Pons (tissue), 1 donor: ENCODE data around the gene PTPRM.
A peak's percentile ranks its signal among the peaks of the same experiment; 100 is the strongest.

Experiments used
- DNase-seq: peaks from one replicate; pipeline ENCODE4 v3.0.0-alpha.2; 2016; ENCODE audit warnings: low spot score

Gene PTPRM

DNA sequence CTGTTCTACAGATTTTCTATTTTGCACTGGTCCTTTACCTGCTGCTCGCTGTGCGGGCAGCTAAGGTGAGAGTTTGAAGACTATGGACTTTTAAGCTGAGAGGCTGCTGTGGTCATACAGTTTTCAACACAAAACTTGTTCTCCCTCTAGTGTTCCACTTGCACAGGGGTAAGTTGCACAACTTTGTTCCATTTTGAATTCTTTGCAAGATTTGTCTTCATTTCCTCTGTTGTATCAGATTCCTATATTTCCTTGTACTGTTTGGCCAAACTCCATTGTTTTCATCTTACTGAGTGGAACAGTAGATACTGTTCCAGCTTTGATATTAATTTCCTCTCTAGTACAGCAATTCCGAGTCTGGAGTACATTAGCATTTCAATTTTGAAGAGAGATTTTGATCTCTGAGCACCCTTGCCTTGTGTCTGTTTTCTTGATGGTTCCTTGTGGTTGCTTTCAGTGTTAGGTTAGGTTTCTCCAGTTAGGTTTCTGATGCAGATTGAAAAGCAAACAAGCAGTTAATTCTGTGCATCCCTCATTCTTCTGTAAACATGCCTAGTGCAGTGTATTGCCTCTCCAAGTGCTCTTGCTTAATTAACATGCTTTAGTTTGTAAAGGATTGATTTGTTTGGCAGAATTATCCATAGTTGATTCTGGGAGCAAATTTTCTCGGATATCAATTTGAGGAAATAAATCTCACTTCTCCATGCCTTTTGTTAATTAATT, 188.8 kb downstream of the PTPRM start:
- DNase-seq = no peak

DNA sequence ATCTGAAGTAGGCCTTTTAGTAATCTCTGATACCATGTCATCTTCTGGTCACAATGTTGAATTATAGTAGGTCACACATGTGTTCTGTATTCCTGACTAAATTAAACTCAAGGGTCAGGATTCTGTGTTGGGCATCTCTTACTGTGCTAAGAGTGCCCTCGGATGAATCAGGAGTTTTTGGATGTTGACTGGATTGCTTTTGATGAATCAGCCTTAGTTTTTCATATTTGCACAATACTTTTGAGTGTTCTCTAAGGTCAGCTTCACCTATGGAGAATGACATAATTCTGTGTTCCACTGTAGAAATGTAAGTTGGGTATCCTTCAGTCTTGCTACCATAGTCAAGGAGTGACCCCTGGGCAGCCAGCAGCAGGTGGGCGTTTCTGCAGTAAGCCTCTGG, 190.1 kb downstream of the PTPRM start:
- no peak for DNase-seq

DNA sequence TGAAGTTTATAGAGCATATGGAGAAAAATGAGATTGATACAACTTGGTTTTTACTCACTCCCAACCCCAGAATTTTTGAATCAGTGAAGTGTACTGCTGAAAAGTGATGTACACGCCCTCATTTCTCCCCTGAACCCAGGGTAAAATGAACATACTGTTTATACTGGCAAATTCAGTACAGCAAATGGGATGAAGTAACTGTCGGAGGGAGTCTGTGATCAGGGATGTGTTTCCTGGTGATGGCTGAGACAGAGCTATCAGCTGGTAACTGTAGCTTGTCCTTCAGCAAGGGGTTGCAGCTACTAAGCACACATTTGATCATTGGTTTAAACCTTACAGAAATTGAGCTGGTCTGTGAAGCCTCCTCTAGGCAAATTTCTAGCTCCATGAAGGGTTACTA, 191.6 kb downstream of the PTPRM start:
- DNase-seq = no peak

DNA sequence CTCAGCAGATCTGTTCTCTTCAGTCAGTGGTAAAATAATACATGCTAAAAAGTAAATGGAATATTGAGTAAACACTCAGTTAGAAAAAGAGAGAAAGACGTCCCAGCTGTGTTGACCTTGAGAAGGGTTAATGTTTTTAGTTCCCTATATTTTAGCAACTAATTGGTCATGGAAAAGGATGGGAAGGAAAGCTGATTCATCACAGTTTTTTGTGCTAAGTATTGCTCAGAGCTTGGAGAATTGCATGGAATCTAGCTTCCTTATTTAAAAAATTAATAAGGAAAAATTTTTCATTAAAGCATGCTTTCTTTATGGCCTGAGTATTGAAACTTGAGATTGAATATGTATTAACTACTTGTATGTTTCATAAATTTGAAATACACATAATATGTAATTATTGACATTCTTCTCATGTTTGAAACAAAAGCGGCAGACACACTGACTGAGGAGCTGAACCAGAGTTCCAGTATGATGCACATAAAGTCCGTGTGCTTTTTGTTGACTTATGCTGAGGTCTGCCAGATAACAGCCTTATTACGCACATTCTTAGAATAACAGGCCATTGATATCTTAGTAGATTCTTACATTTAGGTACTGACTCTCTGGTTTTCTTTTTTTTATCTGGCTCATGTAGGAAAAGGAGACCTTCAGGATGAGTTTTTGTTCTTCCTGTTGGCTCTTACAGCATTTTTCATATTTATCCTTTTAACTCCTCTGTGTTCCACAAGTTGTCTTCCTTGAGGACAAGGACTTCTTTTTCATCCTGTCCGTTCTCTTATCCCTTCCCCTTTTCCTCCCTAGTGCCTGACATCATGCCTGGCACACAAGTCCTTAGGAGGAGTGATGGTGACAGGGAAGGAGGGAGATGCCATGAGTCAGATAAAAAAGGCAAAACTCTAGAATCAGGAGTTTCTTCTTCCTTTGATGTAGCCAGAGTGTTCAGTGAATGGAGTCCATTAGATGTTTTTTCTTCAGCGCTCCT, 194.1 kb downstream of the PTPRM start:
- DNase-seq = no peak

DNA sequence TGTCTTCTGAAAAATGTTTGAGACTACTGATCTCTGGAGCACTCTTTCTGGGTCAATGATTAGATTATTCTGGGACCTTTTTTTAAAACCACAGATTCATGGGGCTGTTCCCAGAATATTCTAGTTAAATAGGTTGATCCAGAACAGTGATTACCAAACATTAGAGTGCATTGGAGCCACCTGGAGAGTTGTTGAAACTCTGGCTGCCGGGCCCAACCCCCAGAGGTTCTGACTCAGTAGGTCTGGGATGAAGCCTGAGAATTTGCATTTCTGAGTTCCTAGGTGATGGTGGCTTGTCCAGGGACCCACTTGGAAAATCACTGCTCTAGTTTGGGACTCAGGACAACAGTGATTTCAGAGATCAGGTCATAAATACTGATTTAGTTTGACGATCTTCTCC, 197.3 kb downstream of the PTPRM start:
- no peak for DNase-seq

DNA sequence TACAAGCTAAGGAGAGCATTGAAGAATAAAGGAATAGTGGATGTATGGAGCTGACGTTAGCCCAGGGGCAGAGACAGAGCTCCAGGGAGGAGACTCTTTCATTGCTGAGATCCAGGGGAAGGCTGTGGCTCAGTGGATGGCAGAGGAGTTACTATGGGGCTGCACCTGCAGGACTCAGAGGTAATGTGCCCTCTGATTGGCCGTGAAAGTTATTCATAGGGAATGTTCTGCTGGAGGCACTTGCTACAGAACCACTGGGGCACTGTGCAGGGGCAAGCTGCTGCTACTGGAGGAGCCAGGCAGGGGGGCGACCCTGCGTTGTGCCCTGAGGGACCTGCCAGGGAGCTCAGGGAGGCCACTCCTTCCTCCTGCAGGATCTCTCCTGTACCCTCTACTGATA, 199.2 kb downstream of the PTPRM start:
- no peak for DNase-seq

DNA sequence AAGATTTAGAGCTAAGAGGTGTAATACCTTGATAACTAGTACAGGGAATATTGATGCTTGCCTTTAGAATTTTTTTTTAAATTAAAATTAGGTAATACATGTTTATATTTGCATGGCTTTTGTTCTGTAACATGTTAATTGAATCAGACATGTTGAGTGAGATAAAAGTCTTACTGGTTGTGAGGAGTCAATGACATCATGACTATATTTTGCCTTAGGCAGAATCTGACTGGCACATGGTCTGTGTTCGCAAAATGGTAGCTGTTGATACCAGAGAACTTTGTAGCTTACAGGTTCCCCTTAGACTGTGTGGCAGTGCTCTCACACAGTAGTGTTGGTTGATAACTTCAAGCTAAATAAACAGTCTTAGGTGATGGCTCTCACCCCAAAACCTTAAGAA, 199.7 kb downstream of the PTPRM start:
- no peak for DNase-seq

DNA sequence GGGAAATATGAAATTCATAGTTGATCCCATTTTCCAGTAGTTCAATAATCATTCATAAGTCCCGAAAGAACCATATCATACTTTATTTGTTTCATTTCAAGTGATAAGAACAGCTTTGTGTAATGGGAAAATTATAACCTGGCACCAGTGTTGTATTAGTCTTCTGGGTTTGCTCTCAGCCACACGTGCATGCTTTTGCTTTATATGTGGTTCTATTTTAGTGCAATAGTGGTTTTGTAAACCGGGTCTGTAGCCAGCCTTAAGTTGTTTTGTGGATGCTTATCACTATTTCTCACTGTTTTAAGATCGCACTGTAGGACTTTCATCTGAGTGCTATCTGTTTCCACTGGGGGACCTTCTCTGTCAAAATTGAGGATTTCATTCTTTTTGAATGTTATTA, 203.8 kb downstream of the PTPRM start:
- DNase-seq = no peak

DNA sequence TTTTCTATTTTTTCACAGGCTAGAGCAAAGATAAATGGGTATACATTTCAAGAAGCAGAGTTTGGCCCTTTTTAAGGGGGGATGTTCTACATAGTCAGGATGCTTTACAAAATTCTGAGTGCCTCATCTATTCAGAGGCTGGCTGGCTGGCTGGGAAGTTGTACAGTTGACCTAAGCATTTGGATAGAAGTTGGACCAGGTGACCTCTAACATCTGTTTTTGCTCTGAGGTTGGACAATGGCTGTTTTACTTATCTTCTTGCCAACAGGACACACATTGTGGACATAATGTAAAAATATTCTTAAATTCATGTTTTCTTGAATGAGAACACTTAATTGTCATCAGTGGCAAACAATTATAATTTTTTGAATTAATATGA, 205.4 kb downstream of the PTPRM start:
- DNase-seq = no peak

DNA sequence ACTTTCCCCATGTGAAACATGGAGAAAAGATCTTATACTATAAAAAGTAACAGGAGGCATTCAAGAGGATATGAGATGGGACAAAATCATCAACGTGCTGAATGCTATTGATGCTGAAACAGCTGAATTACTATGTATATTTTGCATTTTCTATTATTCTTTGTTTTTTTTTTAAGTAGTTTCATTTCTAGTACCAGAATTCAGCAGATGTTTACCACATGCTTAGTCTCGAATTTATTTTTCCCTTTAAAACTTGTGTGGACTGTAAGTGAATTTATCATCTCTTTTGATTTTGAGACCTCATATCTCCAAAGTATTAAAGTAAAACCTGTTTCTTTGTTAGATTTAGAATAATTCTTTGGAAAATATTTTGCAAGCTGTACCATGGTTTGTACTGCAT, 205.8 kb downstream of the PTPRM start:
- DNase-seq = no peak

DNA sequence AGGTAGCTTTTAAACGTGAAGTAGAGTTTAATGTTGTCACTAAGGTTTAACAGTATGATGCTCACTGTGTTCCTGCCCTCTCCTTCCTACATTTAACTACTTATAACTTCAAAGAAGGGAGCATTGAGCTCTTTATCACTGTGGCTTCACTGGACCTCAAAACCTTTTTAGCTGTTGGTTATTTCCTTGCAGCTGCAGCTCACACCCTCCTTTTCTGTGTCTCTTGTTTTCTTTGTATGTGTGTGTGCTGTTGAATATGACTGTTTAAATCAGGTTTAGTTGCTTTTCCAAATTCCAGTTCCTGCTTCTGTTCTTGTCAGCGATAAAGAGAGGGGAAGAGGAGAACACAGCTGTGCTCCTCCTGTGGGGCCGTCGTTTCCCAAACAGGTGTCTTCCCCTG, 208.0 kb downstream of the PTPRM start:
- no peak for DNase-seq

DNA sequence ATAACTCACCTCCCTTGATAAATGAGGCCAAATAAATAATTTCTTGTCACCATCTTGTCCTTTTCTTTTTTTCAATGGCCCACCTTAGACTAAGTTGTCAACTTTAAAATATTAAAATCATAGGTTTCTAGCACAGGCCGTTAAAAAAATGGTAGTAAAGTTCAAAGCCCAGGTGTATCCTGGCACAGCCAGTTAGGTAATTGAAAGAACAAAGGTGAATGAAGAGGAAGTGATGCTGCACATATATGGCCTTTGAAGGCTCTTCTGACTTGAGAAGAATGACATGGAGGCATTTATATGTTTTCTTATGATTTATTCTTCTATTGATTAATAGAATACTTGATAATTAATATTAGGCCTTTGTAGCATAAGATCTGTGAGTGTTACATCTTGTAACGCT, 208.7 kb downstream of the PTPRM start:
- no peak for DNase-seq

DNA sequence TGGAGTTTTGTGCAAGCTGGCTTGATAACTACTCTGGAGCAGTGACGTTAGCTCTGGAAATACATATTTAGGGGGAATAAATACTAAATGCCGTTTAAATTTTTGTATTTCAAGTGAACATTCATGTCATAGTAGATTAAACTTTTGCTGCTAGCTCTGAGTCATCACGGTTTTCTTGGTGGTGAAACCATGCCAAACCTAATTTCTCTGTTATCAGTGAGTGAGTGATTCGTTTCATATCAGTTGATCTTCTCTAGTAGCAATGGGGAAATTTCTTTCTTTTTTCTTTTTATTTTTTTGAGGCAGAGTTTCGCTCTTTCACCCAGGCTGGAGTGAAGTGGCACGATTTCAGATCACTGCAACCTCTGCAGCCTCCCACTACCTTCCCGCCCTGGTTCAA, 211.1 kb downstream of the PTPRM start:
- DNase-seq = no peak

DNA sequence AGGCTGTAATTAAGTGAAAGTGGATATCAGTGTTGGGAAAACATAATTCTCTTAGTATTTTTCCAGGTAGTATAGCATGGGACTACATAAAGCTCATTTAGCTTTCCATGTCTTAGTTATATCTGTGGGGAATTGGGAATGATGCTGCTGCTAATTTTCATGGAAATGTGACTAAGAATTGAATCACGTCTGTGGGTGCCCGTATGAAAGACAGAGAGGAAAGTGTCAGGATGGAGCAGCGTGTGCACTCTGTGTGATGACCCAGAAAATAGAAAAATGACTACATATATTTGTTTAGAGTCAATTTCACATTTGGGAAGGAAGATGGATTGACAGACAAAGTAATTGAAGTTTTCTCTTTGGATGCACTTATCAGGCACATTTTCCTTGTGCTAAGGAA, 212.1 kb downstream of the PTPRM start:
- no peak for DNase-seq

DNA sequence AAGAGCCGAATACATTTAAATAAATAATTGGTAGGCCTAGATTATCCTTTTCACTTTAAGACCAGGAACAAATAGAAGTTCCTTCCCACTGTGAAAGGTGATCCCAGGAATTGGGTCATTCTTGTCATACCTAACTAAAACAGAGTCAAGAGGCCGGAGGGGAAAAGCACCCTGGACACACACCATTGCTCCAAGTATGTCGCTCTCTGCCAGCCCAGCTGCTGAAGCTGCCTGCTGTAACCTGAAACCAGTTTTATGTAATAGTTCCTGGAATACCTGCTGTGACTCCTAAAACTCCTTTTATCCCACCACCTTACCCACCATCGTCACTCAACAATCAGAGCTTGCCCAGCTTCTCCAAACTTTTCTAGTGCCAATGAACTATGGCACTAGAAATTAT, 217.1 kb downstream of the PTPRM start:
- DNase-seq = no peak

DNA sequence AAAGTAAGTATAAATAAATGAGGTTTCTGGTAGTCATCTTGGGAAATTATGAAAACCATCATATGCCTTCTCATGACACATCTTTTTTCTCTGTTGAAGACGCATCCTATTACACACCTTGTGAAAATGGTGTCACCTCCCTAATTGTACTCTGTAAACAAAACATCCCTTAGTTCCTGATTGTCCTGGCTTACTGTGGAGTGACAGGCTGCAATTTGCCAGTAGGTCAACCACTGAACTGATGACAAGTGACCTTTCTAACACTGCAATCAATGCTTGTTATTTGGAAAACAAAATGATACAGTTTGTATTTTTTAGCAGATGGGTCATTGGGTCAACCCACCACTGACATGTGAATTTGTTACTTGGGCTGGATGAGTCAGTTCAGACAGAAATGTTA, 219.5 kb downstream of the PTPRM start:
- DNase-seq = no peak

DNA sequence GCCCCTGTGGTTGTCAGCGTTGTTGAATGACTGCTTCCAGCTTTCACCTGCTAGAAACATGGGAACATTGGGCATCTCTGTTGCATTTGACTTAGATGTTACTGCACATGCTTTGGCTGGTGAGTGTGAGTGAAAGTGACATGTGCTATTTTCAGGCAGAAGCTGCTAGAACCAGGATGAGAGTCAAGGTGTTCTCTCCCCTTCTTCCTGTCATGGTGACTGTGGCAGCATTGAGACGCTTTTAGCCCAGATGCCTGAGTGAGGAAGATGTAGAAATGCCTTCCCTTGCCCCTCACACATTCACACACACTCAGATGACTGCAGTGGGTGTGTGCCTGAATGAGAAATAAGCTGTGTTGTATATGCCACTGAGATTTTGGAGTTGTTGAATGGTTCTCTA, 220.2 kb downstream of the PTPRM start:
- DNase-seq = no peak

DNA sequence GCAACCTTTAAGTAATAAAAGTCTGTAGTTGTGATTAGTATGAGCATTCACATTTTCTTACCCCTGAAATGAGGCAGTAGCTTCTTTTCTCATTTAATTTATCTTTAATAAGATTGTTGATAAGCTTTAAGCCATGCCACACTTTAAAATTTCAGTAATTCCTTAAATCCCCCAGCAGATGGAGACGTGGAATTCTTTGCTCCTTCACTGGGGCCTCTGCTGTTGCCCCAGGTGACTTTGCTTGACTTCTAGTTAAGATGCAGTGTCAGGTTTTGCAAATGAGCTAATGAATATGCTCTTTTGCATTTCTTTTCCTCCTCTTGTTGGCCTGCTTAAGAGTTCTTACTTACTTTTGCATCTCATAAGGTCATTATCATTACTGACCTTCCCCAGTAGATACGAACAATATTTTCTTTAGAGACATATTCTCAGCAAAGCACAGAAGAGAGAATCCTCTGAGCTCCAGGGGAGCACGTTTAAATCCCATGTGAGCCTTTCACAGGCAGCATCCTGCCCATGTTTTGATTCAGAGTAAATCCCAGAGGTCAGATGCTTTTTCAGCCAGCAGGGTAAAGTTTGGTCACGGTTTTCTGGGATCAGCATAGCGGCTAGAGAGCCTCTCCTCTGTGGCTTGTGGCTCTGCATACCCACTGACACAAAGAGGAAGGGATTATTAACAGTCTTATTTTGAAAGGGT, 222.9 kb downstream of the PTPRM start:
- peak; percentile 20 for DNase-seq

DNA sequence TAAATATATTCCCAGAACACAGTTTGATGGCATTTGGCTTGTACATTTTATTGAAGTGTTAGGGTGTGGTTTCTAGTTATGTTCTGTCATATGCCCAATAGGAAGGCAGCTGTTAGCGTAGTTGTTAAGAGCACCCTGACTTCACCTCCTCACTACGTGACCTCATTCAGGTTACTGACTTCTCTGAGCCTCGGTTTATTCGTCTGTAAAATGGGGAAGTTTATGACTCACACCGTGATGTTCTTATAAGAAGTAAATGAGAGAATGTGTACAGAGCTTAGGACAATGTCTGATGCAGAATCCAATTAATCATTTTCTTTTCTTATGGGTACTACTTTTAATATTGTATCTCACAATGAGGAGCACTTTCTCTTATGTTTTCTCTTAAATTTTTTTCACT, 226.0 kb downstream of the PTPRM start:
- DNase-seq = no peak

DNA sequence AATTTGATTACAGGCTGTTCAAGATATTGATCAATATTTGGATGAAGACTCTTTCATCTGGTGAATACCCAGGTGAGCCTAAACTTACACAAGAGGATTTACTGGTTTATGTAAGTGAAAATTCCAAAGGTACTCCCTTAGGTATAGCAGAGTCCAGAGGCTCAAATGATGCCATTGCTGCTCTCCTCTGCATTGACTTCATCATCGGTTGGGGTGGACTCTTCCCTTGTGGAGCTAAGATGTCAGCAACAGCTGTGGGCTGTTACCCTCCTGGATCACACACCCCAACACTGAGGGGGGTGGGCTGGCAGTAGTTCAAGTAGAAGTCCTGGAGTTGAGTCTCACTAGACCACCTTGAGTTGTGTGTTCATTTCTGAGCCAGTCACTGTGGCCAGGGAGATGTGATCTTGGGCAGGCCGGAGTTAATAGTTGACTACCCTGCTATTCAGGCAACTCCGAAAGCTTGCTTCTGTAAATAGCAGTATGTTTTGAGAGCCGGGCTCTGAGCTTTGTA, 236.9 kb downstream of the PTPRM start:
- DNase-seq = no peak

DNA sequence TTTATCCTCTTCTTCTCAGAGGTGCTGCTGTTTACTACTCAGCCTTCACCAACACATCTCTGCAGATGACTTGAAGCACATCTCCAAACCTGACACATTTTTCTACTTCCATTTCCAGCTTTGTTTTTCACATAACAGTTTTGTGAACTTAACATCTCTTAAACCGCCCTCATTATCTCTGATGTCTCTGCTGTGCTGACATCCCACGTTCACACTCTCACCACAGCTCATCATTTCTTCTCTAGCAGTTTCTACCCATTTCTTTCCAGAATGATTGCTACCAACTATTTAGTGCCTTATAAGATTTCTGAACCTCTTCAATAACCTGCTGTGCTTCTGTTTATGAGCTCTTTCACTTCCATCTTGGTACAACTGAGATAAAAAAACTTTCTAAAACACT, 238.0 kb downstream of the PTPRM start:
- no peak for DNase-seq

DNA sequence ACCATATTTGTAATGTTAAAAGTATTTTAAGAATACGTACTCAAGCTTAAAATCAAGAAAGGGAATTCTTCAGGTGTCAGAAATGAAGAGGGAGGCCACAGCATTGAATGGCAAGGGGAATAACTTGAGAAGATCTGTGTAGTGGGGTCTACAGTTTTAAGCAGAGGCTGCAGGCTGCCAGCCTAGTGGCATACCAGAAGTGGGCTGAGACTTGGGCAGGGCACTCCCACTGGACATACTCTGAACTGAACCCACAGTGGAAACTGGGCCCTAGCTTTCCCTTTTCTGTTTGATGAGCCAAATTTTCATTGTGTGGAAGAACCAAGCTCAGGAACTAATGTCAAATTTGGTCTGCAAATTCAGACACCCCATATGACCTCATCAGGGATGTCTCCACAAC, 238.8 kb downstream of the PTPRM start:
- DNase-seq = no peak
